GM12875 (cell line): ENCODE data around the gene MAP1S.

Source experiments
- H3K4me3 ChIP-seq: one replicate; pipeline ENCODE4 v1.5.1; 2011; ENCODE audit warnings: low read depth, low read length, control low read depth
- TF ChIP-seq, protein P1 (sequence below): IDR thresholded peaks from 2 replicates; pipeline ENCODE4 v1.5.1; 2011; ENCODE audit warnings: low read depth, mild to moderate bottlenecking, control low read depth, inconsistent platforms, low read length, moderate library complexity, borderline replicate concordance; ENCODE audit not compliant: insufficient read depth

Gene MAP1S

DNA sequence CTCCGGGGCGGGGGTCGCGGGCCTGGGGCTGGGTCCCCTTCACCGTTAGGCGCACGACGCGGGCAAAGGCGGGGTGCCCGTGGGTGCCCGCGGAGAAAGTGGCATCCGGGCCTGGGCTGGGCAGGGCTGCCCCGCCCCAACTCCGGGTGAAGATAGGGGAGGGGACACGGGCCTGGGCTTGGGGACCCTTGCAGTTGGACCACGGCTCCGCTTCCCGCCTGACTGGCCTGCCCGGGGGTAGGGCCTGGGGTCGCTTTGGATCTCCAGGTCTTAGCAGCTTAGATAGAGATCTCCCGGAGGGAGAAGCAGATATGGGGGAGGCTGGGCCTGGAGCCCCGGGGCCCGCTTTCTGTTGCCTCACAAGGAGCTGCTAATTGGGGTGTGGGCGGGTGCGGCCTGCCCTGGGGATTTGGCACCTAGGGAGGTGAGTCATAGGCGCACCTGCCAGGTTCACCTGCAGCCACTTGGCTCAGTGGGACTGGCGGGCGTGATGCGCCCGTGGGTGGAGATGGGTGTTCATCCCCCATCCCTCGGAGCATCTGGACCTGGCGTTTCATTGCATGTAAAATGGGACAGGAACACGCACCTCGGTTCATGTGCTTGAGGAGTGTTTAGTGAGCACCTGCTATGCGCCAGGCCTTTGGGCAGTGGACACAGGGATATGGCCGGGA, 585 bp downstream of the MAP1S start:
- peak overlapping the region; percentile 82 for H3K4me3 ChIP-seq
- TF ChIP-seq, protein P1, sequence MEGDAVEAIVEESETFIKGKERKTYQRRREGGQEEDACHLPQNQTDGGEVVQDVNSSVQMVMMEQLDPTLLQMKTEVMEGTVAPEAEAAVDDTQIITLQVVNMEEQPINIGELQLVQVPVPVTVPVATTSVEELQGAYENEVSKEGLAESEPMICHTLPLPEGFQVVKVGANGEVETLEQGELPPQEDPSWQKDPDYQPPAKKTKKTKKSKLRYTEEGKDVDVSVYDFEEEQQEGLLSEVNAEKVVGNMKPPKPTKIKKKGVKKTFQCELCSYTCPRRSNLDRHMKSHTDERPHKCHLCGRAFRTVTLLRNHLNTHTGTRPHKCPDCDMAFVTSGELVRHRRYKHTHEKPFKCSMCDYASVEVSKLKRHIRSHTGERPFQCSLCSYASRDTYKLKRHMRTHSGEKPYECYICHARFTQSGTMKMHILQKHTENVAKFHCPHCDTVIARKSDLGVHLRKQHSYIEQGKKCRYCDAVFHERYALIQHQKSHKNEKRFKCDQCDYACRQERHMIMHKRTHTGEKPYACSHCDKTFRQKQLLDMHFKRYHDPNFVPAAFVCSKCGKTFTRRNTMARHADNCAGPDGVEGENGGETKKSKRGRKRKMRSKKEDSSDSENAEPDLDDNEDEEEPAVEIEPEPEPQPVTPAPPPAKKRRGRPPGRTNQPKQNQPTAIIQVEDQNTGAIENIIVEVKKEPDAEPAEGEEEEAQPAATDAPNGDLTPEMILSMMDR, result no peak

DNA sequence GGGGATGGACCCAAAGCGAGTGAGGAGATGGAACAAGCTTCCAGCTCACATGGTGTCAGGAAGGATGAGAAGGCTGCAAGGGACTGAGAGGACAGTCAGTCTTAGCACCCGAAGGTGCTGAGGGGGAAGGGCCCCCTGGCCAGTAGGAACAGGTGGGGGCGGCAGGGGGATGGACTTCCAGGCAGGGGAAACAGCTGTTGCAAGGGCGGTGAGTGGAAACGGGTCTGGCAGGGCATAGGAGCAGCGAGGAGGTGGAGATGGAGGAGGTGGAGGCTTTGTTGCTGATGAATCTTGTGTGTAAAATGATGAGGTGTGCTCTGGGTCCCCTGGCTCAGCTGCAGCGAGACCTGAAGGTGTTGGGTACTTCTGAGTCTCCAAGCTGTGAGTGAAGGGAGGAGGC, 1.2 kb downstream of the MAP1S start:
- TF ChIP-seq, protein P1, result no peak
- H3K4me3 ChIP-seq, result peak overlapping the region; percentile 82

- TF ChIP-seq, protein P1, result no peak
- no peak overlapping the region for H3K4me3 ChIP-seq
Observed at GRCh38 chr19:17721111-17721628, 1.9 kb downstream of the MAP1S start.

GRCh38 chr19:17721821-17722220, 2.5 kb downstream of the MAP1S start:
- TF ChIP-seq, protein P1, result no peak

DNA sequence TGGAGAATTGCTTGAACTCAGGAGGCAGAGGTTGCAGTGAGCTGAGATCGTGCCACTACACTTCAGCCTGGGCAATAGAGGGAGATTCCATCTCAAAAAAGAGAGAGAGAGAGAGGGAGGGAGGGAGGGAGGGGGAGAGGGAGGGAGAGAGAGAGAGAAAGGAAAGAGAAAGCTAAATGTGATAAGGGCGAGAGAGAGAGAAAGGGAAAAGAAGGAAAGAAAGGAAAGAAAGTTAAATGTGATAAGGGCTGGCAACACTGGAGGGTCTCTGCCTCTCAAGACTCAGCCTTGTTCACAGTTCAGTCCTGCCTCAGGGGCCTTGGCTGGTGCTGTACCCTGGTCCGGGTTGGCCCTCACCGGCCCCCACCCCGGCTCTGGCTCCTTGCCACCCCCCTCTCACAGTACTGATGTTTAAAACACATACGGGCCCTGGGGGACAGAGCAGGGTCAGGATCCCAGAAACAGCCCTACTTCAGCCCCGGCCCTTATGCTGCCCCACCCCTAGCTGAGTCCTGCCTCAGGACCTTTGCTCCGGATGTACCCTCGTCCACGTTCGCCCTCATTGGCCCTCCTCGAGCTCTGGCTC, 3.5 kb downstream of the MAP1S start:
- TF ChIP-seq, protein P1, result no peak
- H3K4me3 ChIP-seq, result no peak overlapping the region

More at GRCh38 chr19:17721821-17722220, 2.5 kb downstream of the MAP1S start:
- H3K4me3 ChIP-seq, result no peak overlapping the region

DNA sequence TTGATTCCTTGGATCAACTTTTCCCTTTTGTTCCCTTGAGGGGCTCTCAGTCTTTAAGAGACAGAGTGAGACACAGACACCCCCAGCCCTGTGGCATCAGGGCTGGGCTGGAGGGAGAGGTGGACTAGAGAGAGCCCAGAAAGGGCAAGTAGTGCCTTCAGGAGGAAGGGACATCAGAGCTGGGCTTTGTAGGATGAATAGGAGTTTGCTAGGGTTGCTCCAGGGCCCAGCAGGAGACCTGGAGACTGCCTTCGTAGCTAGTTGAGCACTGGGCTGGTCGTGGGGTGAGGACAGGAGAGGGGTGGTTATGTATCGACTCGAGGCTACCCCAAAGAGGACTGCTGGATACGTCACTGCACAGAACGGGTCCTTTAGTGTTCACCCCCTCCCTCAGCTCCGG, 5.4 kb downstream of the MAP1S start:
- no peak overlapping the region for H3K4me3 ChIP-seq
- TF ChIP-seq, protein P1, result no peak
